AG09319 (cell line): ENCODE data around the gene CLOCK.

Source experiments
- DNase-seq: peaks from one replicate; pipeline ENCODE4 v3.0.0-alpha.2; 2010; ENCODE audit warnings: low read depth; ENCODE audit errors: extremely low read depth
- CTCF ChIP-seq: IDR thresholded peaks from 2 replicates; pipeline ENCODE4 v1.5.1; 2011; ENCODE audit warnings: low read depth, mild to moderate bottlenecking, inconsistent platforms, low read length, moderate library complexity

Gene CLOCK

DNA sequence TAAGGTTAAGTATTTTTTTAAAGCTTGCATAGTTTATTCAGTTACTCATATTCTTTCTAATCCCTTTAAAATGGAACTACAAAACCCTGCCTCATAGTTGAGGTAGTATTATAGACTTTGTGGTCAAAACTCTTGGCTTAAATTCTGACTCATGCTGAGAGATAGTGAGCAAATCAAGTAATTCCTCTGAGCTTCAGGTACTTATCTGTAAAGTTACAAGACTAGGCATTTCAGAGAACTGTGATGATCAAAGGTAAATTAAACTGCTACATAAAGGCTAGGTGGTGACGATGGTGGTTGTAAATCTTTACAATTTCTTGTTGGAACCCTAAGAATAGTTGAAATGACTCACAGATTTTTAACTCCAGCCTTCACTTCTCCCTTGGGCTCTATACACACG, 3.2 kb upstream of the CLOCK start:
- TF ChIP-seq CTCF = no peak
- DNase-seq = no peak

DNA sequence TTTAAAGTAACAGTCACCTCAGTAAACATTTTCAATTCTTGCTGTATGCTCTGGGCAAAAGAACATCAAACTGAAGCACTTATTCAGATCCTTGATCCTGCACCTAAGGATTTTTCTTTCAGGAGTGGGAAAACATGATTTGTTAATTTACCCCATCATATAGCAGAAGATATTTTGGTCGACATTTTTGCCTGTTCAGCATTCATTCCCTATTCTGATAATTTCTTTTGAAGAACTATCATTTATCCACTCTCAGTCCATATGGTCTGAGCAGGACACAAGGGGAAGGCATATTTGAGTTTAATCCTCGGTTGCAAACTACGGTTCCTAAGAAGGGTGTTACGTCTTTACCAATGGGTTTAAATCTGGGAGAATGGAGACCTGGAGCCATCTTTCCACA, 1.2 kb upstream of the CLOCK start:
- no peak for TF ChIP-seq CTCF
- no peak for DNase-seq

GRCh38 chr4:55547466-55547770, 709 bp upstream of the CLOCK start:
- no peak for DNase-seq
- TF ChIP-seq CTCF = no peak

GRCh38 chr4:55546506-55546755, 278 bp downstream of the CLOCK start:
- no peak for TF ChIP-seq CTCF
- no peak for DNase-seq

GRCh38 chr4:55545641-55546505, 836 bp downstream of the CLOCK start:
- DNase-seq = no peak
- no peak for TF ChIP-seq CTCF

- no peak for TF ChIP-seq CTCF
Observed at GRCh38 chr4:55545151-55545550, 1.6 kb downstream of the CLOCK start.

DNA sequence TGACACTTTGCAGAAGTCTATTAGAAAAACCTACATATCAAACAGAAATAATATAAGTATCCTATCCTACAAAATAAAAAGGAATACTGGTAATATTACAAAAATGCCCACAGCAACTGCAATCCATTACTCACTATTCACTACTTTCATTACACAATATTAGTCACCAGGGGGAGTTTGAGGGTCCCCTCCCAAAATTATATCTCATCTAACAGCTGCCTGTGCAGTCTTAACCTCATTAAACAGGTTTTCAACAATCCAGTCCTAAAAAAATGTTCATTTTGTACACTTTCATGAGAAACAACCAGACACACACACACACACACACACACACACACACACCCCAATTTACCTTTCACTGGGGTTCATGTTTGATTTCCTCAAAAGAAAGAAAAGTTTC, 2.9 kb downstream of the CLOCK start:
- DNase-seq = no peak
- no peak for TF ChIP-seq CTCF

More at GRCh38 chr4:55545151-55545550, 1.6 kb downstream of the CLOCK start:
- no peak for DNase-seq
